ENCODE measurements around the gene PTPN11. TPM values are rescaled to one million over a fixed set of nuclear protein-coding genes. Genes with fewer than 3 reads are reported as not detected.

The PTPN11 gene
- total and polyA plus RNA-seq, 2 experiments from 2014 or later, result 40.9 to 55.8 TPM

DNA sequence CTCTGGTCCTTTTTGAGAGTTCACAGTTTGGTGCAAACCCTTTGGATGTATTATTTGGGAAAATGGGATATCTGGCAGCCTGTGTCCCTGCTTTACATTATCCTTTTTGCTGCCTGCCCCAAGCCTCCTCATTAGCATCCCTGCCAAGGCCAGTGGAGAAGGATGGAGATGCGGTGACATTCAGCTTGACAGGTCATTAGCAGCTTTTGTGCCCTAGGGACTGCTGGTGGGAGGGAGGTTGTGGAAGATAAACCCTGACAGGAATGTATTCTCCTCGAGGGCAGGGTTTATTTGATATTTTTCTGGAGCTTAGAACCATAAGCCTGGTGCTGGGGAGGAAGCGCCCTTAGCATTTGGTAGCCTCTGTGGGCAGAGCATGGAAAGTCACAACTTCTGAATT lies 49.3 kb downstream of the PTPN11 start:
- DNase-seq (ENCODE audit: low read depth in 1 of 2, low spot score in 1 of 2), result no peak
- no peaks in the 10 kb centered on the region for H3K27me3 ChIP-seq
- no peaks in the 10 kb centered on the region for H3K9me3 ChIP-seq (ENCODE audit: low read depth)
- TF ChIP-seq, protein P1, sequence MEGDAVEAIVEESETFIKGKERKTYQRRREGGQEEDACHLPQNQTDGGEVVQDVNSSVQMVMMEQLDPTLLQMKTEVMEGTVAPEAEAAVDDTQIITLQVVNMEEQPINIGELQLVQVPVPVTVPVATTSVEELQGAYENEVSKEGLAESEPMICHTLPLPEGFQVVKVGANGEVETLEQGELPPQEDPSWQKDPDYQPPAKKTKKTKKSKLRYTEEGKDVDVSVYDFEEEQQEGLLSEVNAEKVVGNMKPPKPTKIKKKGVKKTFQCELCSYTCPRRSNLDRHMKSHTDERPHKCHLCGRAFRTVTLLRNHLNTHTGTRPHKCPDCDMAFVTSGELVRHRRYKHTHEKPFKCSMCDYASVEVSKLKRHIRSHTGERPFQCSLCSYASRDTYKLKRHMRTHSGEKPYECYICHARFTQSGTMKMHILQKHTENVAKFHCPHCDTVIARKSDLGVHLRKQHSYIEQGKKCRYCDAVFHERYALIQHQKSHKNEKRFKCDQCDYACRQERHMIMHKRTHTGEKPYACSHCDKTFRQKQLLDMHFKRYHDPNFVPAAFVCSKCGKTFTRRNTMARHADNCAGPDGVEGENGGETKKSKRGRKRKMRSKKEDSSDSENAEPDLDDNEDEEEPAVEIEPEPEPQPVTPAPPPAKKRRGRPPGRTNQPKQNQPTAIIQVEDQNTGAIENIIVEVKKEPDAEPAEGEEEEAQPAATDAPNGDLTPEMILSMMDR (IDR thresholded peaks at IDR 0.05; ENCODE audit: low read depth, low read length), result no peak
- H3K4me1 ChIP-seq (ENCODE audit: low read depth), result no peaks in the 10 kb centered on the region
- H3K27ac ChIP-seq, result no peak overlapping the region
- H3K36me3 ChIP-seq, result peaks cover 3% of the 10 kb centered on the region
- H3K4me3 ChIP-seq, result no peak overlapping the region

DNA sequence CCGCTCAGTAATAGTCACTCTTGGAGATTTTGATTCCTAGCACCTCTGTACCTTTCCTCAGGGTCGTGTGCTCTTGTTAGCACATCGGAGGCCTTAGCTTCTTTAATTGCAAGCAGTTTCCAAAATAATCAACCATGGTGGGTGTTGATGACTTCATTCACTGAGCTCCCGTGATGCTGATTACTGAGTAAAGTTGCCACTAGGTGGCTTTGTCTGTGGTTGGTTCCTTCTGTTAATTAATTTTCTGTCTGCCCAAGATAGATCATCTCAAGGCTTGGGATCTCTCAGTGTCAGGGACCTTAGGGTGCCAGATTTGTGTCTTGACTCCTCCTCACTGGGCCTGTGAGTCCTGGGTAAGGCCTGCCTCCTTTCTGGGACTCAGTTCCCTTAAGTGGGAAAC lies 54.3 kb downstream of the PTPN11 start:
- Histone ChIP-seq H3K27me3 (no peaks in the 10 kb centered on the region), H3K36me3 (peaks cover 26% of the 10 kb centered on the region), H3K4me3 (no peak overlapping the region), H3K27ac (no peak overlapping the region), H3K4me1 (ENCODE audit: low read depth) (no peaks in the 10 kb centered on the region), H3K9me3 (ENCODE audit: low read depth) (no peaks in the 10 kb centered on the region)
- DNase-seq (ENCODE audit: low read depth in 1 of 2, low spot score in 1 of 2), result peak in 1 of 2 donors; percentile 11
- TF ChIP-seq, protein P1 (IDR thresholded peaks at IDR 0.05; ENCODE audit: low read depth, low read length), result no peak

- TF ChIP-seq, protein P1 (IDR thresholded peaks at IDR 0.05; ENCODE audit: low read depth, low read length), result no peak
- Histone ChIP-seq H3K4me1 (ENCODE audit: low read depth) (no peaks in the 10 kb centered on the region), H3K4me3 (no peak overlapping the region), H3K9me3 (ENCODE audit: low read depth) (no peaks in the 10 kb centered on the region), H3K27me3 (no peaks in the 10 kb centered on the region), H3K36me3 (peaks cover 38% of the 10 kb centered on the region), H3K27ac (no peak overlapping the region)
- no peak for DNase-seq (ENCODE audit: low read depth in 1 of 2, low spot score in 1 of 2)
Measured at GRCh38 chr12:112479413-112479812, 60.7 kb downstream of the PTPN11 start.

DNA sequence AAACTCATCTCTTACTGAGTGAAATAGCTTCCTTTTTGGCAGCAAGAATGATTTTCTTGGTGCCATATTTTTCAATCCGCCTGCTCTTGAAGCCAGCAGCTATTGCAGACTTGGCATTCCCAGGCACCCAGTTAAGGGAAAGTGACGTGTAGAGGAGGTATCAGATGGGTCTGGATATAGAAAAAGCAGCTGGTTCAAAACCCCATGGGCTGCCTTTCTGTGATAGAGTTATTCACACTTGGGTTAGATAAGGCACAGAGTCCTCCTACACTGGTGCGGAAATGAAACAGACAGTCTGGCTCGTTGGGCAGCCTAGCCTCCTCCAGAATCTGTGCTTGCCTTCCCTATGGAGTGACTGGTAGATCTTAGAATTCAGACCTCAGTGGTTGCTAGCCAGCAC lies 62.2 kb downstream of the PTPN11 start:
- H3K27me3 ChIP-seq, result no peaks in the 10 kb centered on the region
- no peaks in the 10 kb centered on the region for H3K9me3 ChIP-seq (ENCODE audit: low read depth)
- peaks cover 38% of the 10 kb centered on the region for H3K36me3 ChIP-seq

DNA sequence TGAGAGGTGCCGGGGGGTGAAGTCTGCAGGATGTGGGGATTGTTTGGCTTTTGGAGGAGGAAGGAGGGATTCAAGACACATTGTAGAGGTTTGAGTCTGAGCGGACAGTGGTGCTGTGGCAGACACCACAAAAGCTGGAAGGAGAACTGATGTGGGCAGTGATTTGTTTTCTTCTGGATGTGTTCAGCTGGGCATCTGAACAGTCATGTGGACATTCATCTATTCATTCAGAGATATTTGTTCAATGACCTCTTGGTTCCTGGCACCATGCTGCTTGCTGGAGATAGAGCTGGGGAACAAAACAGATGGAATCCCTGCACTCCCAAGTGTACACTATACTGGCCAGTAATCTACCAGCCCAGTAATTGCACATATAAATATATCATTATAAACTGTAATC lies 64.0 kb downstream of the PTPN11 start:
- no peak overlapping the region for H3K27ac ChIP-seq
- H3K36me3 ChIP-seq, result peaks cover 33% of the 10 kb centered on the region
- TF ChIP-seq, protein P1 (IDR thresholded peaks at IDR 0.05; ENCODE audit: low read depth, low read length), result no peak

More for the DNA sequence above, 62.2 kb downstream of the PTPN11 start:
- TF ChIP-seq, protein P1 (IDR thresholded peaks at IDR 0.05; ENCODE audit: low read depth, low read length), result no peak
- H3K27ac ChIP-seq, result no peak overlapping the region
- peak in 1 of 2 donors; percentile 59 for DNase-seq (ENCODE audit: low read depth in 1 of 2, low spot score in 1 of 2)
- H3K4me3 ChIP-seq, result no peak overlapping the region
- H3K4me1 ChIP-seq (ENCODE audit: low read depth), result no peaks in the 10 kb centered on the region

DNA sequence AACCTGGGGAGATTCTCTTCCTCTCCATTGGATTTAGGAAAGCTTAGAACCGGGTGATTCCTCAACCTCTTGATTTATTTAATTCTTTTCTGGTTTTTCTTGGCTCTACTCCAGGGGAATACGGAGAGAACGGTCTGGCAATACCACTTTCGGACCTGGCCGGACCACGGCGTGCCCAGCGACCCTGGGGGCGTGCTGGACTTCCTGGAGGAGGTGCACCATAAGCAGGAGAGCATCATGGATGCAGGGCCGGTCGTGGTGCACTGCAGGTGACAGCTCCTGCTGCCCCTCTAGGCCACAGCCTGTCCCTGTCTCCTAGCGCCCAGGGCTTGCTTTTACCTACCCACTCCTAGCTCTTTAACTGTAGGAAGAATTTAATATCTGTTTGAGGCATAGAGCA lies 67.6 kb downstream of the PTPN11 start:
- H3K27ac ChIP-seq, result no peak overlapping the region
- H3K4me3 ChIP-seq, result no peak overlapping the region
- H3K4me1 ChIP-seq (ENCODE audit: low read depth), result no peaks in the 10 kb centered on the region
- TF ChIP-seq, protein P1 (IDR thresholded peaks at IDR 0.05; ENCODE audit: low read depth, low read length), result no peak
- no peaks in the 10 kb centered on the region for H3K27me3 ChIP-seq
- no peaks in the 10 kb centered on the region for H3K9me3 ChIP-seq (ENCODE audit: low read depth)
- peaks cover 30% of the 10 kb centered on the region for H3K36me3 ChIP-seq
- no peak for DNase-seq (ENCODE audit: low read depth in 1 of 2, low spot score in 1 of 2)

More for the DNA sequence above, 64.0 kb downstream of the PTPN11 start:
- H3K4me3 ChIP-seq, result no peak overlapping the region
- no peaks in the 10 kb centered on the region for H3K9me3 ChIP-seq (ENCODE audit: low read depth)
- H3K27me3 ChIP-seq, result no peaks in the 10 kb centered on the region
- H3K4me1 ChIP-seq (ENCODE audit: low read depth), result no peaks in the 10 kb centered on the region
- DNase-seq (ENCODE audit: low read depth in 1 of 2, low spot score in 1 of 2), result no peak
